AG04449 (cell line): ENCODE results near the gene PRM3.

Experiments used
- CTCF ChIA-PET: fragments of 350-600 bp; formaldehyde crosslinking; extraction: SDS; loops from one replicate; lab custom pipeline; 2021; ENCODE audit warnings: antibody characterized with exemption; lab: Yijun Ruan, JAX
- POLR2A ChIA-PET: fragments of 400-600, 350-600 bp; formaldehyde crosslinking; extraction: SDS; loops from one replicate; lab custom pipeline; 2020; ENCODE audit warnings: antibody characterized with exemption, inconsistent platforms; lab: Yijun Ruan, JAX
- DNase-seq: peaks from one replicate; pipeline ENCODE4 v3.0.0-alpha.2; 2010; ENCODE audit warnings: low read depth, low spot score
- H3K4me3 ChIP-seq: 2 replicates; pipeline ENCODE4 v1.5.1; 2011; ENCODE audit warnings: low read depth, mild to moderate bottlenecking, control low read depth, low read length
- TF ChIP-seq, protein P1 (sequence below): IDR thresholded peaks from one replicate; pipeline ENCODE4 v1.5.1; 2011; ENCODE audit warnings: mild to moderate bottlenecking, moderate library complexity, low read length, control low read depth, inconsistent platforms; ENCODE audit not compliant: insufficient read depth; ENCODE audit errors: missing control alignments

The PRM3 gene

DNA sequence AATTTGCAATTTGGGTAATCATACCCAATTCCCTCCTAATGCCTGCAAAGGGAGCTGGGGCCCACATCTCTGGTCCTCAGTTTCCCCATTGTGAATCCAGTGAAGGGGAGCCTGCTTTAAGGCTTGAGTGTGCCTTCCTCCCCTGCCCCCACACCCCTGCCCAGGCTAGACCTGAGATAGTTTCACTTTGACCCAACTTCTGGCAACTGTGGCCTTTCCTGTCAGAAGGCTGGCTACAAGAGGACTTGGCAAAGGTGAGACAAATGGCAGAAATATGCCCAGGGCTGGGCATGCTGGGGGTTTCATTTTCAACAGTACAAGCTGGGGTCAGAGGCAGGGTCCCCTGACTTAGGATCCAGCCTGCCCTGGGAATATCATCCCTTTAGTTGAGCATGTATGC is 27.4 kb downstream of the PRM3 start:
- DNase-seq = no peak
- ChIA-PET CTCF (interaction anchor here (0.7 to 1.4 kb wide), 4 partner anchors 8 to 282 kb away, joined by 3 to 7 read pairs (median 3); no protein-coding TSS in a partner anchor), POLR2A (interaction anchor here (1.9 kb wide), 1 partner anchor 10 kb away, joined by 8 read pairs; the partner anchor contains the start of gene SOCS1)
- TF ChIP-seq, protein P1, sequence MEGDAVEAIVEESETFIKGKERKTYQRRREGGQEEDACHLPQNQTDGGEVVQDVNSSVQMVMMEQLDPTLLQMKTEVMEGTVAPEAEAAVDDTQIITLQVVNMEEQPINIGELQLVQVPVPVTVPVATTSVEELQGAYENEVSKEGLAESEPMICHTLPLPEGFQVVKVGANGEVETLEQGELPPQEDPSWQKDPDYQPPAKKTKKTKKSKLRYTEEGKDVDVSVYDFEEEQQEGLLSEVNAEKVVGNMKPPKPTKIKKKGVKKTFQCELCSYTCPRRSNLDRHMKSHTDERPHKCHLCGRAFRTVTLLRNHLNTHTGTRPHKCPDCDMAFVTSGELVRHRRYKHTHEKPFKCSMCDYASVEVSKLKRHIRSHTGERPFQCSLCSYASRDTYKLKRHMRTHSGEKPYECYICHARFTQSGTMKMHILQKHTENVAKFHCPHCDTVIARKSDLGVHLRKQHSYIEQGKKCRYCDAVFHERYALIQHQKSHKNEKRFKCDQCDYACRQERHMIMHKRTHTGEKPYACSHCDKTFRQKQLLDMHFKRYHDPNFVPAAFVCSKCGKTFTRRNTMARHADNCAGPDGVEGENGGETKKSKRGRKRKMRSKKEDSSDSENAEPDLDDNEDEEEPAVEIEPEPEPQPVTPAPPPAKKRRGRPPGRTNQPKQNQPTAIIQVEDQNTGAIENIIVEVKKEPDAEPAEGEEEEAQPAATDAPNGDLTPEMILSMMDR = no peak
- H3K4me3 ChIP-seq = no peak overlapping the region

DNA sequence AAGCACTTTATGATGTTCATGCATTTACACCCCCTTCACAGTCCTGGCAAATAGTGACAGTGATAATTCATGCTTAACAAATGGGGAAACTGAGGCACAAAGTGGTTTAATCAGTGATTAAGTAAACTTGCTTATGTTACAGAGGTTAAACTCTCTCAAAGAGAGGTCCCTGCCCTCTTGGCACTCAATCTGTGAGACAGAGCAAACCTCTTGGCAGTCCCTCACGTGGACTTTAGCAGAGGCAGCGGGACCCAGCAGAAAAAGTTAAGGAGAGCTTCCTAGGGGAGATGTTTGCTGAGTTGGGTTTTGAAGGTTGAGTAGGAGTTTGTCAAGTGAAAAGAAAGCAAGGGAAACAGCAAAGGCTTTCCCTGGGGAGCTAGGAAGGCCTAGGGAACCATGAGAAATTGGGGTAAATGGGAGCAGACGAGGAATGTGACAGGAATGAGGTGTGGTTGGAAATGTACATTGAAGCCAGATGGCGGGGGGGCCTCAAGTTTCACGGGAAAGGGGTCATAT is 28.1 kb downstream of the PRM3 start:
- ChIA-PET POLR2A (interaction anchor here (1.9 kb wide), 1 partner anchor 11 kb away, joined by 8 read pairs; the partner anchor contains the start of gene SOCS1), CTCF (interaction anchor here (0.7 to 1.4 kb wide), 4 partner anchors 8 to 281 kb away, joined by 3 to 7 read pairs (median 3); no protein-coding TSS in a partner anchor)
- TF ChIP-seq, protein P1 = no peak
- DNase-seq = no peak
- H3K4me3 ChIP-seq = no peak overlapping the region

DNA sequence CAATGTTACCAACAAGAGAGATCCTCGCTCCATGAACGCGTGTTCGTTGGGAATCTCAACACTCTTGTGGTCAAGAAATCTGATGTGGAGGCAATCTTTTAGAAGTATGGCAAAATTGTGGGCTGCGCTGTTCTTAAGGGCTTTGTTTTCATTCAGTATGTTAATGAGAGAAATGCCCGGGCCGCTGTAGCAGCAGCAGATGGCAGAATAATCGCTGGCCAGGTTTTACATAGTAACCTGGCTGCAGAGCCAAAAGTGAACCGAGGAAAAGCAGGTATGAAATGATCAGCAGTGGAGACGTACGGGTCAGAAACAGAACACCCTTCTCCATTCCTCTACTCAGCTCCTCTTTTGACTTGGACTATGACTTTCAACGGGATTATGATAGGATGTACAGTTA is 30.8 kb downstream of the PRM3 start:
- TF ChIP-seq, protein P1 = no peak
- ChIA-PET CTCF (interaction anchor here (1.9 kb wide), 1 partner anchor 12 kb away, joined by 9 read pairs; the partner anchor contains the start of gene SOCS1), POLR2A (no interaction called here)
- no peak for DNase-seq
- no peak overlapping the region for H3K4me3 ChIP-seq

DNA sequence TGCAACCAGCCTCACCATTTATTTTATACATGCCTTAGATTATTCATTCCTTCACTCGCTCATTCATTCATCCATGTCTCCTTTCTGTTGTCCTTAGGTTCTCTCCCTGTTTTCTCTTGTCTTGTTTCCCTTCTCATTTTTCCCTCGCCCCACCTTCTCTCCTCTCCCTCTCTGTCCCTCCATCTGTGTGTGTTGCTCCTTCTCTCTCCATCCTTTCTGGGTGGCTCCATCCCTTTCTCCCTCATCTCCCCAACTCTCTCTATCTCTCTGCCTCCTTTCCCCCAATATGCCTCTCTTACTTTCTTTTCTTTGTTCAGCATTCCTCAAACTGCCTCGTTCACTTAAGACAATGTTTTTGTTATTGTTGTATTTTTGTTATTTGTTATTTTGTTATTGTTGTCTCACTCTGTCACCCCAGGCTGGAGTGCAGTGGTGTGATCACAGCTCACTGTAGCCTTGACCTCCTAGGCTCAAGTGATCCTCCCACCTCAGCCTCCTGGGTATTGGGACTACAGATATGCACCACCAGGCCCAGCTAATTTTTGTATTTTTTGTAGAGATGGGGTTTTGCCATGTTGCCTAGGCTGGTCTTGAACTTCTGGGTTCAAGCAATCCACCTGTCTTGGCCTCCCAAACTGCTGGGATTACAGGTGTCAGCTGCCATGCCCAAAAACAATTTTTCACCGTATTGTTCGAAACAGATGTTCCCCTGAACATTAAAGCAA is 31.8 kb downstream of the PRM3 start:
- CTCF ChIA-PET = interaction anchor here (1.9 kb wide), 1 partner anchor 13 kb away, joined by 9 read pairs; the partner anchor contains the start of gene SOCS1

DNA sequence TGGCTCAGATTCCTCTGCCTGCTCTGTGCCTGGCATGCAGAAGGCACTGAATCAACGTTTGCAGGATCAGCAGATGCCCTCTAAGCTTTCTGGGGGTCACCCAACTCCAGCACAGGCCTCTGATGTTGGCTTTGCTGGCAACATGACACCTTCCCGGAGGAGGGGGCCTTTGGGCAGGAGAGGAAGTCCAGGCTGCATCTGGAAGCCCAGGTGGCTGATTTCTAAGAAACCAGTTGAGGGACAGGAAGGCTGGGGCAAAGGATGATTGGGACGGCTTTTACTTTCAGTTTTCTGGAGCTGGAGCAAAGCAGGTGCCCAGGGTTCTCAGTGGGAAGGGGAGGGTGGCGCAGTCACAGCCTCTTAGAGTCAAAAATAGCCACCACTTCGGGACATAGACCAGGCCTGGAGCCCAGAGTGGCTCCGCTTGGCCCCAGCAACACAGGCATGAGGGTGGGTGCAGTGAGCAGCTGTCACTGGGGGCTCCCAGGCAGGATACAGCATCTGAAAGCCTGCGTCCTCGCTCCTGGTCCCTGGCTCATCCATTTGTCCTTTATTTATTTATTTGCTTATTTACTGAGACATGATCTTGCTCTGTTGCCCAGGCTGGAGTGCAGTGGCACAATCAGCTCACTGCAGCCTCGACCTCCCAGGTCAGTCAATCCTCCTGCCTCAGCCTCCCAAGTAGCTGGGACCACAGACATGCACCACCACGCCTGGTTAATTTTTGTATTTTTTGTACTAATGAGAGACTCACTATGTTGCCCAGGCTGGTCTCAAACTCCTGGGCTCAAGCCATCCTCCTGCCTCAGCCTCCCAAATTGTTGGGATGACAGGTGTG is 32.6 kb downstream of the PRM3 start:
- CTCF ChIA-PET = interaction anchor here (0.6 kb wide), 1 partner anchor 270 kb away, joined by 3 read pairs; no protein-coding TSS in a partner anchor
- no peak for DNase-seq
- TF ChIP-seq, protein P1 = no peak
- POLR2A ChIA-PET = interaction anchor here (0.7 kb wide), 1 partner anchor 93 kb away, joined by 3 read pairs; no protein-coding TSS in a partner anchor
- H3K4me3 ChIP-seq = no peak overlapping the region

More for the DNA sequence above, 31.8 kb downstream of the PRM3 start:
- no peak overlapping the region for H3K4me3 ChIP-seq
- POLR2A ChIA-PET = no interaction called here
- DNase-seq = no peak
- TF ChIP-seq, protein P1 = no peak
